ENCODE data around the gene SLC20A1.

DNA sequence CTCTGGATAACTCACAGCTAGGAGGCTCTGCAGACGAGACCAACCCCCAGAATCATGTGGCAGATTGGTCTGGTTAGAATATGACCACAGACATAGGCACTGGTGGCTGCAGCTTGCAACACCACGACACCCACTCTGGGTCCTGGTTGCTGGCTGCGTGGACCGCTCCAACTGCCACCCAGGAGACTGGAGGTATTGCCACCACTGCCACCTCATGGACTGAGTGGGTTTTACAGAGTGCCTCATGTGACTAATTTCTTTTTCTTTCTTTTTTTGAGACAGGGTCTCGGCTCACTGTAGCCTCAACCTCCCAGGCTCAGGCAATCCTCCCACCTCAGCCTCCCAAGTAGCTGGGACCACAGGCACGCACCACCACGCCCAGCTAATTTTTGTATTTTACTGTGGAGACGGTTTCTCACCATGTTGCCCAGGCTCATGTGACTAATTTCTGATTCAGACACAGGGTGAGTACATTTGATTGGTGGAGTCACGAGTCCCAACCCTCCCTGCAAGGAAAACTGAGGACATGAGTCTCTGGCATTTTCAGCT is 45.2 kb downstream of the SLC20A1 start:
- TF ChIP-seq POLR2A (IDR thresholded peaks at IDR 0.05) (no peak), POLR2AphosphoS5 (IDR thresholded peaks at IDR 0.05) (no peak)
- TF ChIP-seq, protein P1, sequence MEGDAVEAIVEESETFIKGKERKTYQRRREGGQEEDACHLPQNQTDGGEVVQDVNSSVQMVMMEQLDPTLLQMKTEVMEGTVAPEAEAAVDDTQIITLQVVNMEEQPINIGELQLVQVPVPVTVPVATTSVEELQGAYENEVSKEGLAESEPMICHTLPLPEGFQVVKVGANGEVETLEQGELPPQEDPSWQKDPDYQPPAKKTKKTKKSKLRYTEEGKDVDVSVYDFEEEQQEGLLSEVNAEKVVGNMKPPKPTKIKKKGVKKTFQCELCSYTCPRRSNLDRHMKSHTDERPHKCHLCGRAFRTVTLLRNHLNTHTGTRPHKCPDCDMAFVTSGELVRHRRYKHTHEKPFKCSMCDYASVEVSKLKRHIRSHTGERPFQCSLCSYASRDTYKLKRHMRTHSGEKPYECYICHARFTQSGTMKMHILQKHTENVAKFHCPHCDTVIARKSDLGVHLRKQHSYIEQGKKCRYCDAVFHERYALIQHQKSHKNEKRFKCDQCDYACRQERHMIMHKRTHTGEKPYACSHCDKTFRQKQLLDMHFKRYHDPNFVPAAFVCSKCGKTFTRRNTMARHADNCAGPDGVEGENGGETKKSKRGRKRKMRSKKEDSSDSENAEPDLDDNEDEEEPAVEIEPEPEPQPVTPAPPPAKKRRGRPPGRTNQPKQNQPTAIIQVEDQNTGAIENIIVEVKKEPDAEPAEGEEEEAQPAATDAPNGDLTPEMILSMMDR (IDR thresholded peaks at IDR 0.05): peak; percentile 53 to 61
